Measurements from ENCODE around the gene PSMG4. TPM values are rescaled to one million over a fixed set of nuclear protein-coding genes. Genes with fewer than 3 reads are reported as not detected.

The PSMG4 gene
- total and polyA plus RNA-seq, 10 of the 15 experiments (the other 5 are each of a cell fraction or from before 2014, with no cell fraction given) = 7.1 to 62.6 (median 29.8) TPM

DNA sequence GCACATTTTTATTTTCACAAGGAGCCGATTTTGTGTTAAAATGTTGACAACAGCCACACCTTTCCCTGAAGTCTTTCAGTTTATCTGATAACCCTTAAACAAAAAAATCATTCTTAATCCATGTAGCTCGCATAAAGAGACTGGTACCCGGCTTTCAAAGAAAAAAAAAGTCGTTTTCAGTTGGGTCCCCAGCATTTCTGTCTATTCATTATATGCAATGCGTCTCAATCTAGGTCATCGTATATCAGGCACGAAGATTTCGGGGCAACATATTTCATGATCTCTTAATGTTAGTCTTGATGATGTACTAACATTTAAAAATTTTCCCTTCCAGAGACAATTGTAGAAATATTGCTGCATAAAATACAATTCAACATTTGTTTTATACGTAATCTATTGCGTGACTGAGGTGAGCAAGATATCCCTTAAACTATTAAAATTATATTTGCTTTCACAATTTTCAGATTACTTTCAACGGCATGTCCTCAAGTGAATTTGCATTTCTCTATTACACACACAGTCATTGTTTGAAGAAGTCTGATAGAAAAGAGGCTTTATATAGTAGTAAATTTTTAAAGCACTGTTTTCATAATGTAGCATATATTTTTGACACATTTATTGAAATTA lies 28.4 kb upstream of the PSMG4 start:
- Histone ChIP-seq H3K4me3 (no peak overlapping the region), H3K9ac (ENCODE audit: control insufficient read depth, insufficient read depth, low read length) (no peak overlapping the region), H3K4me1 (ENCODE audit: control insufficient read depth, insufficient read depth, low read length) (peaks cover 42% of the 10 kb centered on the region), H4K20me1 (ENCODE audit: control insufficient read depth, insufficient read depth) (no peaks in the 10 kb centered on the region), H3K27ac (ENCODE audit: control insufficient read depth, insufficient read depth) (no peak overlapping the region), H3K27me3 (replicated peaks in 1 of 2; ENCODE audit: control insufficient read depth in 2 of 2, insufficient read depth in 2 of 2, low read length in 1 of 2) (peaks cover 32 to 35% of the 10 kb centered on the region in 2 experiments), H2AFZ (ENCODE audit: control insufficient read depth, low read depth, low read length) (no peak overlapping the region), H3K79me2 (ENCODE audit: control insufficient read depth, insufficient read depth, low read length) (no peaks in the 10 kb centered on the region), H3K9me3 (replicated peaks; ENCODE audit: control insufficient read depth, insufficient read depth, low read length) (no peaks in the 10 kb centered on the region), H3K4me2 (ENCODE audit: control insufficient read depth, insufficient read depth) (no peak overlapping the region), H3K36me3 (ENCODE audit: control insufficient read depth in 2 of 2, insufficient read depth in 2 of 2, low read length in 1 of 2) (no peaks in the 10 kb centered on the region)
- 45% methylated on average over 11 of the region's 11 CpGs for whole genome bisulfite sequencing (ENCODE audit: insufficient coverage, insufficient replicate concordance, low lambda C conversion rate, missing lambda C conversion rate)
- in situ Hi-C loops (cut with MboI) (no loop called here), intact Hi-C loops (cut with micrococcal nuclease; ENCODE audit: unreplicated experiment) (no loop called here)
- FAIRE-seq (no peak), DNase-seq (ENCODE audit: low read depth, low spot score) (no peak), ATAC-seq (no peak)
- TF ChIP-seq, protein P1, sequence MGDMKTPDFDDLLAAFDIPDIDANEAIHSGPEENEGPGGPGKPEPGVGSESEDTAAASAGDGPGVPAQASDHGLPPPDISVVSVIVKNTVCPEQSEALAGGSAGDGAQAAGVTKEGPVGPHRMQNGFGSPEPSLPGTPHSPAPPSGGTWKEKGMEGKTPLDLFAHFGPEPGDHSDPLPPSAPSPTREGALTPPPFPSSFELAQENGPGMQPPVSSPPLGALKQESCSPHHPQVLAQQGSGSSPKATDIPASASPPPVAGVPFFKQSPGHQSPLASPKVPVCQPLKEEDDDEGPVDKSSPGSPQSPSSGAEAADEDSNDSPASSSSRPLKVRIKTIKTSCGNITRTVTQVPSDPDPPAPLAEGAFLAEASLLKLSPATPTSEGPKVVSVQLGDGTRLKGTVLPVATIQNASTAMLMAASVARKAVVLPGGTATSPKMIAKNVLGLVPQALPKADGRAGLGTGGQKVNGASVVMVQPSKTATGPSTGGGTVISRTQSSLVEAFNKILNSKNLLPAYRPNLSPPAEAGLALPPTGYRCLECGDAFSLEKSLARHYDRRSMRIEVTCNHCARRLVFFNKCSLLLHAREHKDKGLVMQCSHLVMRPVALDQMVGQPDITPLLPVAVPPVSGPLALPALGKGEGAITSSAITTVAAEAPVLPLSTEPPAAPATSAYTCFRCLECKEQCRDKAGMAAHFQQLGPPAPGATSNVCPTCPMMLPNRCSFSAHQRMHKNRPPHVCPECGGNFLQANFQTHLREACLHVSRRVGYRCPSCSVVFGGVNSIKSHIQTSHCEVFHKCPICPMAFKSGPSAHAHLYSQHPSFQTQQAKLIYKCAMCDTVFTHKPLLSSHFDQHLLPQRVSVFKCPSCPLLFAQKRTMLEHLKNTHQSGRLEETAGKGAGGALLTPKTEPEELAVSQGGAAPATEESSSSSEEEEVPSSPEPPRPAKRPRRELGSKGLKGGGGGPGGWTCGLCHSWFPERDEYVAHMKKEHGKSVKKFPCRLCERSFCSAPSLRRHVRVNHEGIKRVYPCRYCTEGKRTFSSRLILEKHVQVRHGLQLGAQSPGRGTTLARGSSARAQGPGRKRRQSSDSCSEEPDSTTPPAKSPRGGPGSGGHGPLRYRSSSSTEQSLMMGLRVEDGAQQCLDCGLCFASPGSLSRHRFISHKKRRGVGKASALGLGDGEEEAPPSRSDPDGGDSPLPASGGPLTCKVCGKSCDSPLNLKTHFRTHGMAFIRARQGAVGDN (IDR thresholded peaks at IDR 0.05) = no peak
- TF ChIP-seq EZH2 (IDR thresholded peaks at IDR 0.05; ENCODE audit: borderline replicate concordance, control insufficient read depth, low read depth, low read length) (0 out of 2 replicates have a peak, but pooled peaks have one; percentile 26), IRF4 (IDR thresholded peaks at IDR 0.05; ENCODE audit: low read depth, low read length) (no peak), CBX5 (IDR thresholded peaks at IDR 0.05; ENCODE audit: low read depth) (no peak), BCL3 (IDR thresholded peaks at IDR 0.05; ENCODE audit: borderline replicate concordance, insufficient read depth, low read depth, low read length, poor library complexity, severe bottlenecking) (no peak)
- ChIA-PET SMC1A (ENCODE audit: uncharacterized antibody, unreplicated experiment) (interaction anchor here (1.0 to 1.3 kb wide), 2 partner anchors 21 kb away, joined by 3 to 7 read pairs; no protein-coding TSS in a partner anchor), CTCF (interaction anchor here (1.2 kb wide), 1 partner anchor 21 kb away, joined by 5 read pairs; no protein-coding TSS in a partner anchor), POLR2A (interaction anchor here (0.7 kb wide), 1 partner anchor 19 kb away, joined by 3 read pairs; no protein-coding TSS in a partner anchor), RAD21 (ENCODE audit: unreplicated experiment) (interaction anchor here (1.5 kb wide), 1 partner anchor 20 kb away, joined by 4 read pairs; no protein-coding TSS in a partner anchor)
- no TSS peak for BruUV-seq (replicated peaks)

Data from GM12878 (cell line).